Measurements from ENCODE around the gene PPM1A. TPM values are rescaled to one million over a fixed set of nuclear protein-coding genes. Genes with fewer than 3 reads are reported as not detected.

The PPM1A gene
- total RNA-seq, 2 donors from 2014 or later: 39.1 to 44.4 TPM

DNA sequence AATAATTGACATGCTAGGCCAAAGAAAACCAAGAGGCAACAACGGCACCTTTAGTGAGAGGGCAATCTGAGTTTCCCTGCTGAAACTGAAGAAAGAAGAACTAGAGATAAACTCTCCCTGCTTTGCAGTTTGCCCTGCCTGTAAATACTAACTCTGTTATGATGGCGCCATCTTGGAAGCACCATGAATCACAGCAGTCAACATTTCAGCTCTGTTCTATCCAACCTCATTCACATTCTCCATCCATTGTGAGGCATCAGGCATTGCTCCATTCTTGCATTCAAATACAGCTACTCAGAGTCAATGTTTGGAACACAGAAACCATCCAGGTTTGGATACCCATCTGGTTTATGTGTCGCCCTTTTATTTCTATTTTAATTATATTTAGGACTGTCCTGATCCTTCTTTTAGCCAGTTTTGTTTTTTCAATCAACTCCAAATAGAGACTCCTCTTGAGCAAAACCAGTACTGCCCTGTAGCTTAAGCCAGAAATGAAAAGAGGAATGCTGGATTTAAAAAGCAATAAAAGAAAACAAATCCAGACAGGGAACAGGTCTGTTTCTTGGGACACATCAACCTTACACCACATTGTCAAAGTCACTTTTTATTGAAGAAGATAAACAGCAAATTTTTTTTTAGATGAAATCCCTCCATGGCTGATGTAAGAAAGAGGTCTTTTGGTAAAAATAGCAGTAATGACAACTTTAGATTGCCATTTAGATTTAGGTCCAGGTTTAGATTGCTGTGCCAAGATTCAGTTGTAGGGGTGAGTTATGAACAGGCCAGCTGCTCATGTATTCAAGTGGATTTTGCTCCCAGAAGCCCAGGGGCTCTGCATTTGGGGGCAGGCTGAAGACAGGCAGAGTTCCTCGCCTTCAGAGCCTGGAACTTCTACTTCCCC lies 33.3 kb upstream of the PPM1A start:
- Mint-ChIP-seq H3K27ac (no peak overlapping the region), H3K27me3 (no peaks in the 10 kb centered on the region), H3K4me1 (no peaks in the 10 kb centered on the region), H3K4me3 (no peak overlapping the region), H3K36me3 (ENCODE audit: low read depth) (no peaks in the 10 kb centered on the region), H3K9me3 (no peaks in the 10 kb centered on the region)
- ATAC-seq (replicated peaks): no peak

DNA sequence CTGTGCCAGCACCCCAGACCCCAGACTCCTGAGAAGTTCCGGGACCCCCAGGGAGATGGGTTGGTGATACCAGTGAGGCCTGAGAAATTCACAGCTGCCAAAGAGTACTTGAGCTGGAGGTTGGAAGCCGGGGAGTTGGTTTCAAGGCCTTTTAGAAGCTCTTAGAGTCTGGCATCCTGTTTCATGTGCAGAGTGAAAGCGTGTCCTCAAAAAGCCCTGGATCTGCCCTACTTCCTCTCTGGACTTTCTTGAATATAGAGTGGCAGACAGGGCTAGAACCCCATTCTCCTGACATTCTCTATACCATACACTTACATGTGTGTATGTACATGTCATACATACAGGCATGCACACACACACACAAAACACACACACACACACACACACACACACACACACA lies 31.3 kb upstream of the PPM1A start:
- Mint-ChIP-seq H3K9me3 (no peaks in the 10 kb centered on the region), H3K27me3 (no peaks in the 10 kb centered on the region), H3K27ac (no peak overlapping the region), H3K36me3 (ENCODE audit: low read depth) (no peaks in the 10 kb centered on the region), H3K4me1 (no peaks in the 10 kb centered on the region), H3K4me3 (no peak overlapping the region)
- no peak for ATAC-seq (replicated peaks)

DNA sequence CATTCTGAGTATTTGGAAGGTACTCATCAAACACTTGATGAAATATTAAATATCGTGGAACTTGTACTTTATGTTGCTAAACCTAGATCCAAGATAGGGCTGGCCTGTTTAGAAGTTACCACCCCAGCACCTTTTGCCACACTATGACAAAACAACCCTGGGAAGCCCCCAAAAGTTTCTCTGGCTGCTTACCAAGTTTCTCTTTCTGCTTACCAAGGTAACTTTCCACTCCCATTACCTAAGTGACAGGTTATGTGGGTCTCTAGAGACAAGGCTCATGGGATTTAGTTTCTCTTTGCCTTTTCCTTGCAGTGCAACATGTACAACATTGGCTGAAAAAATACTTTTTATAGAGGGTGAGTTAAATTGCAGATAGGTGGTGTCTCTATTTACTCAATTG lies 28.9 kb upstream of the PPM1A start:
- no peak overlapping the region for H3K27ac Mint-ChIP-seq
- peak; percentile 21 for ATAC-seq (replicated peaks)
- H3K4me1 Mint-ChIP-seq: no peaks in the 10 kb centered on the region
- no peaks in the 10 kb centered on the region for H3K27me3 Mint-ChIP-seq
- H3K9me3 Mint-ChIP-seq: no peaks in the 10 kb centered on the region
- no peaks in the 10 kb centered on the region for H3K36me3 Mint-ChIP-seq (ENCODE audit: low read depth)
- no peak overlapping the region for H3K4me3 Mint-ChIP-seq

DNA sequence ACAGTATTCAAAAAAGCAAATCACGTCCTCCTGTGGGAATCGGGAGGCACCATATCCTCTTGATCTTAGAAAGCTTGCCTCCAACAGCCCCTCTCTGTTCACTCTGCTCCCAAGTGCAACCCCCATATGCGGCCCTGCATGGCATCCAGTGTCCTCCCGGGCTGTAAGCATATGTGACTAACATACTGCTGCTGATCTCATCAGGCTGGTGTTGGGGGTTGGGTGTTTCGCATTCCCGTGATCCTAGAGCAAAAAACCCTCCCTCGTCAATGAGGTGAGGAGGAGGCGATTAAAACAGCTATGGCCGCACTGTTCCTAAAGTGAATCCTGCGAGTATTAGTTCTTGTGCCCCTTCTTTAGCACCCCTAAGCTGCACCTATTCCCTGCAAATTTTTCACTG lies 28.1 kb upstream of the PPM1A start:
- Mint-ChIP-seq H3K27ac (no peak overlapping the region), H3K36me3 (ENCODE audit: low read depth) (no peaks in the 10 kb centered on the region), H3K27me3 (no peaks in the 10 kb centered on the region), H3K4me3 (no peak overlapping the region), H3K4me1 (no peaks in the 10 kb centered on the region), H3K9me3 (no peaks in the 10 kb centered on the region)
- no peak for ATAC-seq (replicated peaks)

DNA sequence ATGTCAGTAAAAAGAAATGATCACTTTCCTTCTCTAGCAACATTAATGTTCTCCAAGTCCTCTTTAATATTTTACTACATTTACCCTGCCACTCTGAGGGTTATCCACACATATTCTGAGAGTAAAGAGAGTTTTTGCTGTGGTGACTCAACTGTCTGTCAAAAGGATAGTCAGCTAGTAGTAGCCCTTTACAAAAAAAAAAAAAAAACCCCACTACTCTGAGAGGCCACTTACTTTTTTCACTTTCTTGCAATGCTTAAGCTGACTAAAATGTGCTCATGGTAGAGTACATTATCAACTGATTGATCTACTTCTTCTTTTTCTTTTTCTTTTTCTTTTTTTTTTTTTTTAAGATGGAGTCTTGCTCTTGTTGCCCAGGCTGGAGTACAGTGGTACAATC lies 27.6 kb upstream of the PPM1A start:
- Mint-ChIP-seq H3K27ac (no peak overlapping the region), H3K4me1 (no peaks in the 10 kb centered on the region), H3K4me3 (no peak overlapping the region), H3K9me3 (no peaks in the 10 kb centered on the region), H3K27me3 (no peaks in the 10 kb centered on the region), H3K36me3 (ENCODE audit: low read depth) (no peaks in the 10 kb centered on the region)
- no peak for ATAC-seq (replicated peaks)

DNA sequence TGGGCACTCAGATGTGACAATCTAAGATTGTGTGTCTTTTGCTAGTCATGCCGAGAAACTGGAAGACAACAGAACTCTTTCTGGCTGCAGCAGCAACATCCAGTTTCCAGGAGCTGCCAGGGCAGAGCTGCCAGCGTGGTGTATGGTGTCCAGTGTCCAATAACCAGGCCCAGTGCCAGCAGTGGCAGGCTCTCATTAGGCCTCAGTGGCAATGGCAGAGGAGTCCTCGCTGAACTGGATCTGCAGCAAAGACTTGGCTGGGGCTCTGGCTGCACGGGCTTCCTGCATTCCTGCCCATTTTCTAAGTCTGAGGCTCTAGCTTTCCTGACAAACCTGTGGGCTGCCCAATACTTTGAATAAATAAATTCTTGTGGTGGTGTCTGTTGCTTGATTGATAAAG lies 26.2 kb upstream of the PPM1A start:
- no peak overlapping the region for H3K27ac Mint-ChIP-seq
- ATAC-seq (replicated peaks): no peak
- no peaks in the 10 kb centered on the region for H3K4me1 Mint-ChIP-seq
- no peaks in the 10 kb centered on the region for H3K36me3 Mint-ChIP-seq (ENCODE audit: low read depth)
- no peak overlapping the region for H3K4me3 Mint-ChIP-seq
- no peaks in the 10 kb centered on the region for H3K9me3 Mint-ChIP-seq
- H3K27me3 Mint-ChIP-seq: no peaks in the 10 kb centered on the region

DNA sequence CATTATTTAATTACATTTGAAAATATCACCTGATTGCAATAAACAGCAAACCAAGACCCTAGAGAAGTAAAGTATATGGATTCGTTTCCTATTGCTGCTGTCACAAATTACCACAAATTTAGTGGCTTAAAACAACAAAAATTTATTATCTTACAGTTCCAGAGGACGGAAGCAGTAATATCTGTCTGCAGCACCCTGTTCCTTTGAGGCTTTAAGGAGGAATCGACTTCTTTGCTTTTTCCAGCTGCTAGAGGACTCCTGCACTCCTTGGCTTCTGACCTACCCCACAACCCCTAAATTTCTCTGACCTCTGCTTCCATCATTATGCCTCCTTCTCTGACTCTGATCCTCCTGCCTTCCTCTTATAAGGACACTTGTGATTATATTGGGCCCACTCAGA lies 23.8 kb upstream of the PPM1A start:
- Mint-ChIP-seq H3K9me3 (no peaks in the 10 kb centered on the region), H3K27ac (no peak overlapping the region), H3K4me3 (no peak overlapping the region), H3K27me3 (no peaks in the 10 kb centered on the region), H3K4me1 (no peaks in the 10 kb centered on the region), H3K36me3 (ENCODE audit: low read depth) (no peaks in the 10 kb centered on the region)
- no peak for ATAC-seq (replicated peaks)

DNA sequence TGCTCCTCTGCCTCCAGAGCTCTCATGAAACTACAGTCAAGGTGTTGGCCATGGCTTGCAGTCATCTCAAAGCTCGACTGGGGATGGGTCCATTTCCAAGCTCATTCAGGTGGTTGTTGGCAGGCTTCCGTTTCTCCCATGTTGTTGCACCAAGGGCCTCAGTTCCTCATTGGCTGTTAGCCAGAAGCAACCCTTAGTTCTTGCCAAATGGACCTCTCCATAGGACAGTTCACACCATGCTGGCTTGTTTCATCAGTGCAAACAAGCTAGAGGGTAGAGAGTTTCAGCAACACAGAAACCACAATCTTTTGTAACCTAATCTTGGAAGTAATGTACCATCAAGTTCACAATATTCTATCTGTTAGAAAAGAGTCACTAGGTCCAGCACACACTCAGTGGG lies 22.7 kb upstream of the PPM1A start:
- ATAC-seq (replicated peaks): no peak
- Mint-ChIP-seq H3K4me3 (no peak overlapping the region), H3K36me3 (ENCODE audit: low read depth) (no peaks in the 10 kb centered on the region), H3K9me3 (peaks cover 5% of the 10 kb centered on the region), H3K27me3 (no peaks in the 10 kb centered on the region), H3K27ac (no peak overlapping the region), H3K4me1 (no peaks in the 10 kb centered on the region)

DNA sequence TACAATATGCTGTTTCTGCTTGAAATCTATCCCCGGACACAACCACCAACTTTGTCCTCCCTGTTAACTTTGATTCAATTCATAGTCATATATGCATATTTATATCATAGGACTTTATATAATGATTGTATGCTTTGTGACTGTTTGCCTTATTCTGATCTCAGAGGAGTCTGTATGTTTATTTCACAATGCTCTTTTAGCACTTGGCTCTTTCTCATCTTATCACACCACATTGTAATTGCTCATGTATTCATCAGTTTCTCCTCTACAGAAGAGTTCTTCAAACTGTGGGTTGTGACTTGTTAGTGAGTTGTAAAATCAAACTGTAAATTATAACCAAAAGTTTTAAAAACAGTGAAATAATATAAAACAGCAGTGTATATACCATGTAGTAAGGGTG lies 21.7 kb upstream of the PPM1A start:
- H3K27ac Mint-ChIP-seq: no peak overlapping the region
- no peaks in the 10 kb centered on the region for H3K36me3 Mint-ChIP-seq (ENCODE audit: low read depth)
- H3K4me3 Mint-ChIP-seq: no peak overlapping the region
- peaks cover 6% of the 10 kb centered on the region for H3K9me3 Mint-ChIP-seq
- no peak for ATAC-seq (replicated peaks)
- H3K27me3 Mint-ChIP-seq: no peaks in the 10 kb centered on the region
- H3K4me1 Mint-ChIP-seq: no peaks in the 10 kb centered on the region

DNA sequence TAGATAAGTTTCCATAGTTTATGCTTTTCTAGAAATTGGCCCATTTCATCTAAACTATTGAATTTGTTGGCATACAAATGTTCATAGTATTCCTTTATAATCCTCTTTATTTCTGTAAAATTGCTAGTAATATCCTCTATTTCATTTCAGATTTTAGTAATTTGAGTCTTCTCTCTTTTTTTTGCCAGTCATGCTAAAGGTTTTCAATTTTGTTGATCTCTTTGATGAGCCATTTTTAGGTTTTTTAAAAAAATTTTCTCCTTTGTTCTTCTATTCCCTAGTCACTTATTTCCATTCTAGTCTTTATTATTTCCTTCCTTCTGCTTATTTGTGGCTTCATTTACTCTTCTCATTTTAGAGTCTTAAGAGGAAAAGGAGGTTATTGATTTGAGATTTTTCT lies 19.4 kb upstream of the PPM1A start:
- Mint-ChIP-seq H3K27me3 (no peaks in the 10 kb centered on the region), H3K27ac (no peak overlapping the region), H3K36me3 (ENCODE audit: low read depth) (no peaks in the 10 kb centered on the region), H3K4me1 (no peaks in the 10 kb centered on the region), H3K4me3 (no peak overlapping the region), H3K9me3 (peaks cover 14% of the 10 kb centered on the region)
- no peak for ATAC-seq (replicated peaks)

DNA sequence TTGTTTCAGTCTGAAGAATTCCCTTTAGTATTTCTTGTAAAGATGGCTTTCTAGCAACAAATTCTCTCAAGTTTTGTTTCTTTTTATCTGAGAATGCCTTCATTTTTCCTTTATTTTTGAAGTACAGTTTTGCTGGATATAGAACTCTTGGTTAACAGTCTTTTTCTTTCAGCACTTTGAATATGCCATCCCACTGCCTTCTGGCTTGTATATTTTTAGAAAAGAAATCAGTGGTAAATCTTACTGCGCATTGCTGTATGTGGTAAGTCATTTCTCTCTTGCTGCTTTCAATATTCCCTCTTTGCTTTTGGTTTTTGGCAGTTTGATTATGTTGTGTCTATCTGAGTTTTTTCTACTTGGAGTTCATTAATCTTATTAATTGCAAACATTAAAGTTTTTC lies 16.8 kb upstream of the PPM1A start:
- no peak overlapping the region for H3K4me3 Mint-ChIP-seq
- H3K27ac Mint-ChIP-seq: no peak overlapping the region
- no peaks in the 10 kb centered on the region for H3K36me3 Mint-ChIP-seq (ENCODE audit: low read depth)
- no peaks in the 10 kb centered on the region for H3K4me1 Mint-ChIP-seq
- peaks cover 14% of the 10 kb centered on the region for H3K9me3 Mint-ChIP-seq
- ATAC-seq (replicated peaks): no peak
- peaks cover 4% of the 10 kb centered on the region for H3K27me3 Mint-ChIP-seq

DNA sequence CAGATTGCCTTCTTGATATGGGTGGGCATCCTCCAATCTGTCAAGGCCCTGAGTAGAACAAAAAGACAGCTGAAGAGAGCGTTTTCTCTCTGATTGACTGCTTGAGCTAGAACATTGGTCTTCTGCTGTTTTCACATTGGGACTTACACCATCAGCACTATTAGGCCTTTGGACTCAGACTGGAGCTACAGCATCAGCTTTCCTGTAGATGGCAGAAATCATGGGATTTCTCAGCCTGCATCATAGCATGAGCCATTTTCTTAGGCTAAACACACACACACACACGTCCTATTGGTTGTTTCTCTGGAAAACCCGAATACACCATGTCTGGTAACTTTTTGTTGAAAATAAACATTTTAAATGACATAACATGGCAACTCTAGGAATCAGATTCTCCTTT lies 15.8 kb upstream of the PPM1A start:
- Mint-ChIP-seq H3K36me3 (ENCODE audit: low read depth) (no peaks in the 10 kb centered on the region), H3K27ac (no peak overlapping the region), H3K4me1 (no peaks in the 10 kb centered on the region), H3K9me3 (peaks cover 14% of the 10 kb centered on the region), H3K27me3 (peaks cover 4% of the 10 kb centered on the region), H3K4me3 (no peak overlapping the region)
- ATAC-seq (replicated peaks): no peak

DNA sequence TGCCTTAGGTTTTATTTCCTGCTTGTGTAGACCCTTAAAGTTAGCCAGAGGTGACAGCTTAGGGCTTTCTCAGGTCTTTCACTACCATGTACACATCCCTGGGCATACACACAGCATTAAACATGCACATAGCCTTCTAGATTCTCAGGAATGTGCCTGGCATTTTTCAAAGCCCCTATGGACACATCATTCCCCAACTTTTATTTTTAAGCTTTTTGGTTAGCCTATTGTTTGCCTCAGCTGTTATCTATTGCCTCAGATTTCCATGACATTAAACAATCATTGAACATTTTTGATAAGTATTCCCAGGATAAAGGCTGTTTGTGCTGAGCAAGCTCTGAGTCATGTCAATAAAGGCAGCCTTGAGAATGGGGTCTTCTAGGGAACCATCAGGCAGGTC lies 15.1 kb upstream of the PPM1A start:
- ATAC-seq (replicated peaks): no peak
- Mint-ChIP-seq H3K4me3 (no peak overlapping the region), H3K9me3 (peaks cover 14% of the 10 kb centered on the region), H3K4me1 (no peaks in the 10 kb centered on the region), H3K27ac (no peak overlapping the region), H3K36me3 (ENCODE audit: low read depth) (no peaks in the 10 kb centered on the region), H3K27me3 (peaks cover 4% of the 10 kb centered on the region)

DNA sequence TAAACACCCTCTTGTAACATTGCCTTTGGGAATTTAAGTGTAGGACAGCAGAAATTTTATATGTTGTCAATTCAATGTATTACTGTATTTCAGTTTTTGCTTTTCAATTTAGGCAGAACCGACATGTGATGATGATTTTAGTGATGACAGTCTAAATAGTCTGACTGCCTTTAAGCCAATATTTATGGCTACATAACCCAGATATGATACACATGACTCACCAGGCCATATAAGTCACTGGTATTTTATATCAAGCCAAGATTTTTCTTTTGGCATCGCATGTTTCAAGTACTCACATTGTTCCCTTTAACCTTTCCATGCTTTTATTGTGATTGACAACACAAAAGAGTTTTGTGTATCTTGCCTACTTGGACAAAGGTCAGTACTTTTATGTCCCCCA lies 13.6 kb upstream of the PPM1A start:
- ATAC-seq (replicated peaks): no peak
- H3K27ac Mint-ChIP-seq: no peak overlapping the region
- H3K9me3 Mint-ChIP-seq: peaks cover 14% of the 10 kb centered on the region
- H3K4me1 Mint-ChIP-seq: no peaks in the 10 kb centered on the region
- H3K36me3 Mint-ChIP-seq (ENCODE audit: low read depth): no peaks in the 10 kb centered on the region
- H3K27me3 Mint-ChIP-seq: peaks cover 7% of the 10 kb centered on the region
- H3K4me3 Mint-ChIP-seq: no peak overlapping the region

DNA sequence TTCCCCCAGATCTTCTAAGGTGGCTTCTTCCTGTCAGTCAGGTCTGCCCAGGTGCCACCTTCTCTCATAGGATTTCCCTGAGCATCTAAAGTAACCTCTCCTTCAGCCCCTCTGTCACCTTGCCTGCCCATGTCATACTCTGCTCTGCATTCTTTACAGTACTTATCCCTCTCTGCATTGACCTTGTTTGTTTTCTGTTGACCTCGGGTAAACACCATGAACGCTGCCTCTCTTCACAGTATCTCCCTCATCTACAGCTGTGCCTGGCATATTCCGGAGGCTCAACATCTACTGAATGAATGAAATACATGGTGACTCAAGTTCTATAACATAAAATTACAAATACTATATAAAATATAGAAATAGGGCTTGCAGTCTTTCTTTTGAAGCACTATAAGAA lies 10.1 kb upstream of the PPM1A start:
- no peaks in the 10 kb centered on the region for H3K4me1 Mint-ChIP-seq
- H3K4me3 Mint-ChIP-seq: no peak overlapping the region
- ATAC-seq (replicated peaks): no peak
- H3K36me3 Mint-ChIP-seq (ENCODE audit: low read depth): no peaks in the 10 kb centered on the region
- H3K9me3 Mint-ChIP-seq: no peaks in the 10 kb centered on the region
- H3K27ac Mint-ChIP-seq: no peak overlapping the region
- H3K27me3 Mint-ChIP-seq: peaks cover 7% of the 10 kb centered on the region
